Measurements from ENCODE around the gene ARID5B.

ARID5B gene

DNA sequence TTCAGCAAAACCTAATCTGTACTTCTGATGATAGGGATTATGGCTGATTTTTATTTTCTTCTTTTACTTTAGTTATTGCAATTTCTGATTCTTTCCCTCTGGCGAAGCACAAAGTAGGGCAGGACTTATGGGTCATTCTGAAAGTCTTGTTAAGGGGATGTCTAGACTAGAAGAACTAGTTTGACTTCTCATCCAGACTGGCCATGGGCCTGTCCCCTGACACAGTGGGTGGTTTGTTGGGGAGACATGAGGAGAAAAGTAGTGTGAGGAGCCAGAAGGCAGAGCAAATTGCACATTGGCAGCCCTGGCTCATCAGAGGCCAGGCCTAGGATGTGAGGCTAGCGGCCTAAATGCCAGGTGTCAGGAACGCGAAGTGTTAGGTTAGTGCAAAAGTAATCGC is 214.3 kb downstream of the ARID5B start:
- TF ChIP-seq, protein P1, sequence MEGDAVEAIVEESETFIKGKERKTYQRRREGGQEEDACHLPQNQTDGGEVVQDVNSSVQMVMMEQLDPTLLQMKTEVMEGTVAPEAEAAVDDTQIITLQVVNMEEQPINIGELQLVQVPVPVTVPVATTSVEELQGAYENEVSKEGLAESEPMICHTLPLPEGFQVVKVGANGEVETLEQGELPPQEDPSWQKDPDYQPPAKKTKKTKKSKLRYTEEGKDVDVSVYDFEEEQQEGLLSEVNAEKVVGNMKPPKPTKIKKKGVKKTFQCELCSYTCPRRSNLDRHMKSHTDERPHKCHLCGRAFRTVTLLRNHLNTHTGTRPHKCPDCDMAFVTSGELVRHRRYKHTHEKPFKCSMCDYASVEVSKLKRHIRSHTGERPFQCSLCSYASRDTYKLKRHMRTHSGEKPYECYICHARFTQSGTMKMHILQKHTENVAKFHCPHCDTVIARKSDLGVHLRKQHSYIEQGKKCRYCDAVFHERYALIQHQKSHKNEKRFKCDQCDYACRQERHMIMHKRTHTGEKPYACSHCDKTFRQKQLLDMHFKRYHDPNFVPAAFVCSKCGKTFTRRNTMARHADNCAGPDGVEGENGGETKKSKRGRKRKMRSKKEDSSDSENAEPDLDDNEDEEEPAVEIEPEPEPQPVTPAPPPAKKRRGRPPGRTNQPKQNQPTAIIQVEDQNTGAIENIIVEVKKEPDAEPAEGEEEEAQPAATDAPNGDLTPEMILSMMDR (conservative IDR thresholded peaks at IDR 0.05) = no peak
- H3K27ac ChIP-seq = no peak overlapping the region

DNA sequence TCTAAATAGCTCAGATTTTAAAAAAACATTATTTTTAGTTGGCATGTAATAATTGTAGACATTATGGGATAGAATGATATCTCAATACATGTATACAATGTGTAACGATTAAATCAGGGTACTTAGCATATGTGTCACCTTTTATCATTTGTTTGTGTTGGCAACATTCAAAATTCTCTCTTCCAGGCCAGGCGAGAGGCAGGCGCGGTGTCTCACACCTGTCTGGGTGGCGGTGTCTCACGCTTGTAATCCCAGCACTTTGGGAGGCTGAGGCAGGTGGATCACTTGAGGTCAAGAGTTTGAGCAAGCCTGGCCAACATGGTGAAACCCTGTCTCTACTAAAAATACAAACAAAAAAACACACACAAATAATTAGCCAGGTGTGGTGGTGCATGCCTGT is 215.4 kb downstream of the ARID5B start:
- TF ChIP-seq, protein P1 (conservative IDR thresholded peaks at IDR 0.05) = no peak
- H3K27ac ChIP-seq = no peak overlapping the region

DNA sequence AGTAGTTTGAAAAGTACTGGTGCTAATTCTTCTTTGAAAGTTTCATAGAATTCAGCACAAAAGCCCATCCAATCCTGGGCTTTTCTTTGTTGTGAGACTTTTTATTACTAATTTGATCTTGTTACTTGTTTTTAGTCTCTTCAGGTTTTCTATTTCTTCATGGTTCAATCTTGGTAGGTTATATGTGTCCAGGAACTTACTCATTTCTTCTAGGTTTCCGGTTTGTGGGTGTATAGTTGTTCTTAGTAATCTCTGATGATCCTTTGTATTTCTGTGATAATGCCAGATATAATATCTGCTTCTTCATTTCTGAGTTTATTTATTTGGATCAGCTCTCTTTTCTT is 219.7 kb downstream of the ARID5B start:
- no peak overlapping the region for H3K27ac ChIP-seq

DNA sequence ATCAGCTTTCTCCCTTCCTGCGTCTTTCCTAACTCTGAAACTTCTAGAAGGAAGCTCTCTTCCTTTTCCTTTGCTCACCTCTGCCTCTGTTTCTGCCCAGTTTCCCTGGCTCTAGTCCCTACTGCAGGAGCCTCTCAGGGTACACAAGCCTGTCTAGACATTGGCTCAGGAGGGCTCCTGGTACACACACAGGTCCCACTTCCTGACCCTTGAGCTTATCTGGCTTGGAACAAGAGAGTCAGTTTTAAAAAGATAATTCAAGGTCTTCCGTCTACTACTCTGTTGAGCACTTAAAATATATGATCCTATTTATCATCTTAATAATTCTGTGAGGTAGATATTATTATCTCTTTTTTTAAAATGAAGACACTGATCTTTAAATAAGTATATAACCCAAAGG is 226.5 kb downstream of the ARID5B start:
- H3K27ac ChIP-seq = no peak overlapping the region
- TF ChIP-seq, protein P1 (conservative IDR thresholded peaks at IDR 0.05) = no peak

More for the DNA sequence above, 219.7 kb downstream of the ARID5B start:
- TF ChIP-seq, protein P1 (conservative IDR thresholded peaks at IDR 0.05) = no peak

DNA sequence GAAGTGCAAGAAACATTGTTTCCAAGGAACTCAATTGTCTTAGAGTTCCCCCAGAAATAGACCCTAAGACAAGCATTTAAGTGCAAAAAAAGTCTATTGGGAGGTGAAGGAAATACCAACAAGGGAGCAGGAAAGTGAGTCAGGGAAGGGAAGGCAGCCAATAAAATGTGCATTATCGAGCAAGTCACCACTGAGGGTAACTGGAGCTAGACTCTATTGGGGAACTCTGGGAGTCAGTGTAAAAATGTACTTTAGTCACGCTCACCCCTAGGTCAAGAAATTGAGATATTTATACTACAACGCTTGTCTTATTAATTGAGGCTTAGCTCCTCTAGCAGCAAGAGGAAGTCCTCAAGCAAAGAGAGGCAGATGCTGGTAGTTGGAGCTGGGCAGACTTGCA is 229.4 kb downstream of the ARID5B start:
- no peak overlapping the region for H3K27ac ChIP-seq

DNA sequence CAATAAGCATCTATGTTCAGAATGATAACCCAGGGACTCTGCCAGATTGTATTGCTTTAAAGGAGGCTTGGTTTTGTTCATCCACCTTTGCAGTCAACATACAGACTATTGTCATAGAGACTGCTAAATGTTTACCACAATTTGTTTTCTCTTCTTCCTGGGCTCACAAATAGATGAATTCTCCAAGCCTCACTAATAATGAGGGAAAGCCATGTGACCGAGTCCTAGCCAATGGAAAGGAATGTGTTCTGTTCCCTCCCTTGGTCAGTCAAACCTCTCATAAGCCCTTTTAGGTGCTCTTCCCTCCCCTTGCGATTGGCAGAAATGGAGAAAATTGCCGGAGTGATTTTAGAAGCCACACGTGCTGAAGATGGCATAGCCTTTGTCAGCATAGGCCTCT is 230.2 kb downstream of the ARID5B start:
- H3K27ac ChIP-seq = no peak overlapping the region
- TF ChIP-seq, protein P1 (conservative IDR thresholded peaks at IDR 0.05) = no peak

More for the DNA sequence above, 229.4 kb downstream of the ARID5B start:
- TF ChIP-seq, protein P1 (conservative IDR thresholded peaks at IDR 0.05) = no peak

DNA sequence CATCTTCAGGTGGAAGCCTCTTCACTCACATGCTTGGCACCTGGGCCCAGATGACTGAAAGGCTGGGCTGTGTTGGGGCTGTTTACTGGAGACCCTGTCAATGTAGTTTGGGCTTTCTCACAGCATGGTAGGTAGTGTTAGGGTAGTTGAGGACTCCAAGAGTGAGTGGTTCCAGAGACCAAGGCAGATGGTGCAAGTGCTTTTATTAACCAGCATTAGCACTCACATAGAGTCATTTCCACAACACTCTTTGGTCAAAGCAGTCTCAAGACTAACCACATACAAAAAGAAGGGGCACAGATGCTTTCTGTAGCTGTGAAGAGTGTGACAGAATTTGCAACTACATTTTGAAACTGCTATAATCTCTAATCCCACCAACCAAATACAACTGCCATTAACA is 232.1 kb downstream of the ARID5B start:
- TF ChIP-seq, protein P1 (conservative IDR thresholded peaks at IDR 0.05) = no peak
- H3K27ac ChIP-seq = no peak overlapping the region

DNA sequence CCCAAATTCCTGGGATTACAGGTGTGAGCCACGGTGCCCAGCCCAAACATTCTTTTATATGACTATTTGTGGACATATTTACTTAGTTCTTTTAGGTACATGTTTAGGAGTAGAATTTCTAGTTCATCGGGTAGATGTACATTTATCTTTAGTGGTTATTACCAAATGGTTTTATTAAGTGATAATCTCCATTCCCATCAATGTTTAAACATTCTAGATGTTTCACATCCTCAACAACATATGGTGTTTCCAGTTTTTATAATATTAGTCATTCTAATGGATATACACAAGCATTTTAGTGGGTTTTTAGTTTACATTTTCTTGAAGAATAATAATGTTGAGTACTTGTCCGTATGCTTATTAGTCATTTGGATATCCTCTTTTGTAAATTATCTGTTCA is 235.4 kb downstream of the ARID5B start:
- no peak overlapping the region for H3K27ac ChIP-seq
- TF ChIP-seq, protein P1 (conservative IDR thresholded peaks at IDR 0.05) = no peak

Measured in VCaP (cell line).